OCI-LY7 (cell line): ENCODE data around the gene RCHY1. TPM values are rescaled to one million over a fixed set of nuclear protein-coding genes. Genes with fewer than 3 reads are reported as not detected.
A peak's percentile ranks its signal among the peaks of the same experiment; 100 is the strongest.

ENCODE experiments used
- BruUV-seq: library from RNA; stranded (reverse); fragments of 400-500 nt; replicated peaks from 2 replicates; lab custom pipeline; 2021; lab: Mats Ljungman, UMichigan
- CTCF ChIA-PET: fragments of 300-600 bp; sonication (Branson Sonifier 250); formaldehyde crosslinking; loops from one replicate; lab custom pipeline; 2022; ENCODE audit warnings: antibody characterized with exemption; ENCODE audit not compliant: unreplicated experiment; lab: Charles Lee
- POLR2A ChIA-PET: fragments of 300-600 bp; sonication (Branson Sonifier 250); formaldehyde crosslinking; loops from one replicate; lab custom pipeline; 2022; ENCODE audit warnings: antibody characterized with exemption; lab: Charles Lee
- DNase-seq: peaks from one replicate; pipeline ENCODE4 v3.0.0-alpha.2; 2015; ENCODE audit warnings: low spot score
- H2AFZ ChIP-seq: fragments of 200-600 bp; sonication (generic), shearing (Covaris generic); 2 replicates; pipeline ENCODE4 v1.6.1; 2014; ENCODE audit warnings: mild to moderate bottlenecking, antibody characterized with exemption, low read length, moderate library complexity
- H3K27ac ChIP-seq: fragments of 200-600 bp; sonication (generic); 2 replicates; pipeline ENCODE4 v1.5.1; 2014; ENCODE audit warnings: mixed run types, low read depth, mild to moderate bottlenecking, moderate library complexity, low read length, inconsistent platforms; ENCODE audit not compliant: poor library complexity, severe bottlenecking
- H3K36me3 ChIP-seq: fragments of 200-600 bp; sonication (generic); 2 replicates; pipeline ENCODE4 v1.6.1; 2014; ENCODE audit warnings: mild to moderate bottlenecking, antibody characterized with exemption, low read length, moderate library complexity, mixed read lengths; ENCODE audit not compliant: insufficient read depth
- H3K4me1 ChIP-seq: fragments of 200-600 bp; sonication (generic); 2 replicates; pipeline ENCODE4 v1.5.1; 2014; ENCODE audit warnings: mild to moderate bottlenecking, low read length; ENCODE audit not compliant: insufficient read depth, poor library complexity, severe bottlenecking
- H3K4me2 ChIP-seq: fragments of 200-600 bp; sonication (generic); 2 replicates; pipeline ENCODE4 v1.6.1; 2014; ENCODE audit warnings: mild to moderate bottlenecking, low read length
- H3K4me3 ChIP-seq: fragments of 200-600 bp; sonication (generic); 2 replicates; pipeline ENCODE4 v1.5.1; 2014; ENCODE audit warnings: mild to moderate bottlenecking, low read depth, low read length; ENCODE audit not compliant: poor library complexity, severe bottlenecking
- H3K79me2 ChIP-seq: fragments of 200-600 bp; sonication (generic); 2 replicates; pipeline ENCODE4 v1.6.1; 2016; ENCODE audit warnings: low read depth, mild to moderate bottlenecking, low read length, moderate library complexity, mixed read lengths; ENCODE audit not compliant: insufficient read depth
- H3K9me2 ChIP-seq: fragments of 200-600 bp; sonication (generic); 2 replicates; pipeline ENCODE4 v1.6.1; 2016; ENCODE audit warnings: mild to moderate bottlenecking, low read length, mixed read lengths; ENCODE audit not compliant: insufficient read depth
- H3K9me3 ChIP-seq: fragments of 200-600 bp; sonication (generic); 2 replicates; pipeline ENCODE4 v1.6.1; 2014; ENCODE audit warnings: mild to moderate bottlenecking, mixed run types, low read length, mixed read lengths
- H4K20me1 ChIP-seq: fragments of 200-600 bp; sonication (generic); 2 replicates; pipeline ENCODE4 v1.6.1; 2014; ENCODE audit warnings: mild to moderate bottlenecking, antibody characterized with exemption, low read length, moderate library complexity, mixed read lengths; ENCODE audit not compliant: insufficient read depth
- EZH2phosphoT487 ChIP-seq: fragments of 200-600 bp; sonication (generic); IDR thresholded peaks from 2 replicates; pipeline ENCODE4 v1.6.1; 2018; ENCODE audit warnings: low read depth, borderline replicate concordance, mild to moderate bottlenecking, mixed run types, antibody characterized with exemption, low read length, moderate library complexity, mixed read lengths
- intact Hi-C: fragments of 100-400 bp; cut with micrococcal nuclease; formaldehyde crosslinking; loops from one replicate; pipeline ENCODE4 v1.10.0; 2022; ENCODE audit not compliant: unreplicated experiment
- total RNA-seq, 2 experiments: library from RNA; depleted of rRNA in 1 of 2; stranded (reverse); fragments of >200 nt in 1 of 2; shearing (Covaris generic) in 1 of 2; gene quantifications; 2 replicates each; pipeline ENCODE4 v1.2.3, GENCODE V29; 2014 to 2022
- TF ChIP-seq, protein P1 (sequence below): fragments of 200-600 bp; sonication (generic); conservative IDR thresholded peaks from 2 replicates; pipeline ENCODE4 v1.5.1; 2014; ENCODE audit warnings: mild to moderate bottlenecking, antibody characterized with exemption, low read length, moderate library complexity, mixed read lengths

Gene RCHY1
- total RNA-seq, 2 experiments from 2014 or later, result 9.2 to 25.5 TPM

DNA sequence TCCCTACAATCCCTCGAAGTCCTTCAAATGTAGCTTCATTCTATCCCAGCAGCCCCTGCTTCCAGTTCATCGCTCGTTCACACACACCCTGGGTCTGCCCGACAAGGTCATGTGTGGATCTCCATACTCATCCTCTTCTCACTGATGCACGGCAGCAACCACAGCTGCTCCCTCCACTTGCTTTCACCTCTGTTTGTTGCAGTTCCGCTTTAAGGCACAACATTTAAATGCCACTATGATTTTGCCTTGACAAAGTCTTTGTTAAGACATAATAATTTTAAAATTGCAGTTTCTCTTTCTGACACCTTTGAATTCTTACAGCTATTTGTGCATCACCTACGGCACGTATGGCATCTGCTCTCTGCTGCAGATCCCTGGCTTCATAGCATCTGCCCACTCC lies 43.5 kb upstream of the RCHY1 start:
- Histone ChIP-seq H3K27ac (no peak overlapping the region), H3K4me2 (peak overlapping the region; percentile 35; the same call in 1 of the 2 replicates), H4K20me1 (no peaks in the 10 kb centered on the region), H2AFZ (no peak overlapping the region; the same call in 1 of the 2 replicates), H3K9me3 (no peaks in the 10 kb centered on the region), H3K36me3 (no peaks in the 10 kb centered on the region), H3K79me2 (no peaks in the 10 kb centered on the region), H3K4me3 (no peak overlapping the region), H3K4me1 (no peaks in the 10 kb centered on the region), H3K9me2 (no peaks in the 10 kb centered on the region)
- ChIA-PET POLR2A (interaction anchor here (0.6 to 1.0 kb wide), 3 partner anchors 42 to 1413 kb away, joined by 3 read pairs; no protein-coding TSS in a partner anchor), CTCF (interaction anchor here (0.9 kb wide), 1 partner anchor 10 kb away, joined by 3 read pairs; no protein-coding TSS in a partner anchor)
- TF ChIP-seq, protein P1, sequence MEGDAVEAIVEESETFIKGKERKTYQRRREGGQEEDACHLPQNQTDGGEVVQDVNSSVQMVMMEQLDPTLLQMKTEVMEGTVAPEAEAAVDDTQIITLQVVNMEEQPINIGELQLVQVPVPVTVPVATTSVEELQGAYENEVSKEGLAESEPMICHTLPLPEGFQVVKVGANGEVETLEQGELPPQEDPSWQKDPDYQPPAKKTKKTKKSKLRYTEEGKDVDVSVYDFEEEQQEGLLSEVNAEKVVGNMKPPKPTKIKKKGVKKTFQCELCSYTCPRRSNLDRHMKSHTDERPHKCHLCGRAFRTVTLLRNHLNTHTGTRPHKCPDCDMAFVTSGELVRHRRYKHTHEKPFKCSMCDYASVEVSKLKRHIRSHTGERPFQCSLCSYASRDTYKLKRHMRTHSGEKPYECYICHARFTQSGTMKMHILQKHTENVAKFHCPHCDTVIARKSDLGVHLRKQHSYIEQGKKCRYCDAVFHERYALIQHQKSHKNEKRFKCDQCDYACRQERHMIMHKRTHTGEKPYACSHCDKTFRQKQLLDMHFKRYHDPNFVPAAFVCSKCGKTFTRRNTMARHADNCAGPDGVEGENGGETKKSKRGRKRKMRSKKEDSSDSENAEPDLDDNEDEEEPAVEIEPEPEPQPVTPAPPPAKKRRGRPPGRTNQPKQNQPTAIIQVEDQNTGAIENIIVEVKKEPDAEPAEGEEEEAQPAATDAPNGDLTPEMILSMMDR, result no peak
- intact Hi-C loops, result no loop called here
- BruUV-seq, result no TSS peak
- no peak for DNase-seq

DNA sequence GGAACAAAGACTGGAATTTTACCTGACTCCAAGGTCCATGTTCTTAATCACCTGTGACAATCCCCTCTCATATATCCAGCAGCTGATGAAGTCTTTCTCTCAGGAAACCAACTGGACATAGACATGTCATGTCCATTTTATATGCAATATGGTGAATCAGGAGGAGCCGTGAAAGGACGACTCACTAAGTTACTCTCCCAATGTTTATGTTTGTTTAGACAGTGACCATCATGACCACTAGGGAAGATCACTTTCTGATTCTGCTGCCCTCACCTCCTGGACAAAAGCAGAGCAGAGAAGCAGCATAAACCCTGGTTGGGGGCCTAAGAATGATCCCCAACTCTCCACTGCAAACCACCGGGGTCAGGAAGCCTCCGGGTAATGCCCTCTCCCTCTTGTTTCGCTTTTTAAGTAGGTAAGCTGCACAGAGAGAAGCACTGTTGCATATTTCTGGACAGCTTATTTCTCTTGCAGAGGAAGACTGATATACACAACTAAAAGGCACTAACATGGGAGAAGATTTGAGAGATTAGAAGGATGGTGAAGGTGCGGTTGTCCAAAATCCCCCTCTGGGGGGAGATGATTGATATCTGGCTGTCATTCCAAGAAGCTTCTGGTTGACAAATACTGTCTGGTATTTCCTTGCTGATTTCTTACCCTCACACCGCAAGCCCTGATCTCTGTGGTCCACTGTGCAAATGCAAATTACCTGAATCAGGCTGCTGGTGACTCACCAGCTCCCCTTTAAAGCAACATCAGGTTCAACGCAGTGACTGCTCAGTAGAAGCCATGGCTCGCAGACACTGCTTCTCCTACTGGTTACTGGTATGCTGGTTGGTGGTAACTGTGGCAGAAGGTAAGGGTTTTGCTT lies 41.3 kb upstream of the RCHY1 start, which contains the start of gene ODAPH:
ODAPH (plus strand) TSS at position 773 of the 871 bp plus-strand sequence; CDS start at position 790, 17 bp downstream.
- TF ChIP-seq, protein P1, result no peak
- no peak for TF ChIP-seq EZH2phosphoT487
- ChIA-PET CTCF (no interaction called here), POLR2A (interaction anchor here (1.3 to 1.9 kb wide), 3 partner anchors 9 to 41 kb away, joined by 3 to 5 read pairs (median 5); partner anchors contain the start of genes RCHY1 and THAP6)
- Histone ChIP-seq H3K27ac (no peak within 1 kb of the TSS), H3K4me3 (no peak within 1 kb of the TSS), H4K20me1 (no peaks in the 10 kb centered on the region), H2AFZ (peak within 1 kb of the TSS; percentile 5; the same call in 1 of the 2 replicates), H3K79me2 (no peaks in the 10 kb centered on the region), H3K4me1 (no peaks in the 10 kb centered on the region), H3K4me2 (peak within 1 kb of the TSS; percentile 38; the same call in 1 of the 2 replicates), H3K9me2 (no peaks in the 10 kb centered on the region), H3K36me3 (no peaks in the 10 kb centered on the region), H3K9me3 (no peaks in the 10 kb centered on the region)
- no TSS peak for BruUV-seq
- no peak for DNase-seq
- intact Hi-C loops, result no loop called here
